ENCODE measurements around the gene GSX2. TPM values are rescaled to one million over a fixed set of nuclear protein-coding genes. Genes with fewer than 3 reads are reported as not detected.
A peak's percentile ranks its signal among the peaks of the same experiment; 100 is the strongest.
"Not testable (repeated sequence)": the region's sequence is repeated elsewhere in the genome, so short reads cannot be mapped to it uniquely, and the experiment has no call there.

Gene GSX2
- total and polyA plus RNA-seq, 8 donors = not detected

DNA sequence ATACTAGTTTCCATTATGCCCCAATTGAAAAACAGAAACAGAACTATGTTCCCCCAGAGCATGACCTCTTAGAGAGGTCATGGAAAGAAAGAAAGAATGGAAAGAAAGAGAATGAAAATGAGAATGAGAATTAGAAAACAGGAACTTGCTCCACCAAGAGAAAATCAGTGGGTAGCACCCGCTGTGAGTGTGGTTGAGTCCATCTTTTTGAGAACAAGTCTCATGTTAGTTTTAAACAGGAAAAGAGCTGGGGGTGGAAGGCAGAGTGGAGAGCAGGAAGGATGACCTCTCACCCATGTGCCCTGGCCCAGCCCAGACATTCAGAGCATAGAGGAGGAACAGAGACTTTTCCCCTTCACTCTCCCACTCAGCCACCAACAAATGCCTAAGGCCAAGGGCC is 4.9 kb downstream of the GSX2 start:
- FAIRE-seq = no peak
- WGBS, 2 donors = 92 to 96% methylated on average over 1 of the region's 1 CpG
- ATAC-seq = no peak

DNA sequence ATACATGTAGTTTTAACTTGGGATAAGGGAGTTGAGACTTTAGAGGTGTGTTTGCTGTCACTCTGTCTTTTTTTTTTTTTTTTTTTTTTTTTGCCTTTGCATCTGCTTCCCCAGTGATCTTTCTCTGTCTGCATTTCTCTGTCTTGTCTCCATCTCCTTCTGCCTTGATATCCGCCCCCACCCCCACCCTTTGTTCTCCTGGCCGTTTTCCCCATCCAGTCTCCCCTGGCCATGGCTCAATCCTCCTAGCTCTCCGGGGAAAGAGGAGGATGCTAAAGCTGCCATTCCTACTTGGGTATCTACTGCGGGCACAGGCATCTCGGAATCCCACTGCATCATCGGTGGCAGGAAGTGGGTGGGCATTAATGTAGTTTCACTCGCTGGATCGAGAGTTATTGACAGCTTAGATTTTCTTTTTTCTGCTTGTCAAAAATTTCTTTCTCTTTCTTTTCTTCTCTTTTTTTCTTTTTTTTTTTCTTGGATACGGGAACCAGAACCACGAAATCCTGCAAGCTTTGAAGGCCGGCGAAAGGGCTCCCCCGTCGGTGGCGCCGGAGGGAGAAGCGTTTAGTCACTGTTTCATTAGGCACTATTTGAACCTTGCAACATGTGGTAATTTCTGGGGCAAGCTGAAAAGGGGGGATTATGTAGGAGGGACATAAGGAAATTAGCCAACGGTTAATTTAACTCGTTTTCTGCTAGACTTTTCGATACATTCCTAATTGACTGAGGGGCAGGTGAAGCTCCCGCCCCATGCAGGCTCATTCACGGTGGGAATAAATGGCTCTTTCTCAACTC is 8.2 kb downstream of the GSX2 start:
- 25 to 28% methylated on average over 22 of the region's 22 CpGs for WGBS, 2 donors
- TF ChIP-seq, protein P1, sequence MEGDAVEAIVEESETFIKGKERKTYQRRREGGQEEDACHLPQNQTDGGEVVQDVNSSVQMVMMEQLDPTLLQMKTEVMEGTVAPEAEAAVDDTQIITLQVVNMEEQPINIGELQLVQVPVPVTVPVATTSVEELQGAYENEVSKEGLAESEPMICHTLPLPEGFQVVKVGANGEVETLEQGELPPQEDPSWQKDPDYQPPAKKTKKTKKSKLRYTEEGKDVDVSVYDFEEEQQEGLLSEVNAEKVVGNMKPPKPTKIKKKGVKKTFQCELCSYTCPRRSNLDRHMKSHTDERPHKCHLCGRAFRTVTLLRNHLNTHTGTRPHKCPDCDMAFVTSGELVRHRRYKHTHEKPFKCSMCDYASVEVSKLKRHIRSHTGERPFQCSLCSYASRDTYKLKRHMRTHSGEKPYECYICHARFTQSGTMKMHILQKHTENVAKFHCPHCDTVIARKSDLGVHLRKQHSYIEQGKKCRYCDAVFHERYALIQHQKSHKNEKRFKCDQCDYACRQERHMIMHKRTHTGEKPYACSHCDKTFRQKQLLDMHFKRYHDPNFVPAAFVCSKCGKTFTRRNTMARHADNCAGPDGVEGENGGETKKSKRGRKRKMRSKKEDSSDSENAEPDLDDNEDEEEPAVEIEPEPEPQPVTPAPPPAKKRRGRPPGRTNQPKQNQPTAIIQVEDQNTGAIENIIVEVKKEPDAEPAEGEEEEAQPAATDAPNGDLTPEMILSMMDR (IDR thresholded peaks at IDR 0.05) = no peak
- FAIRE-seq = no peak
- Histone ChIP-seq H3K9me3 (no peaks in the 10 kb centered on the region), H3K36me3 (no peaks in the 10 kb centered on the region), H3K27me3 (peaks cover 0 to 38% (median 16%) of the 10 kb centered on the region in 4 donors), H3K4me1 (no peaks in the 10 kb centered on the region), H3K27ac (no peak overlapping the region), H3K4me3 (no peak overlapping the region)
- intact Hi-C loops (cut with DNase I) = no loop called here
- ATAC-seq = no peak
- no peak for DNase-seq

More for the DNA sequence above, 4.9 kb downstream of the GSX2 start:
- TF ChIP-seq, protein P1 (IDR thresholded peaks at IDR 0.05) = no peak
- Histone ChIP-seq H3K4me1 (peaks cover 0 to 14% (median 7%) of the 10 kb centered on the region in 3 donors), H3K4me3 (no peak overlapping the region), H3K27ac (no peak overlapping the region), H3K9me3 (no peaks in the 10 kb centered on the region), H3K36me3 (no peaks in the 10 kb centered on the region), H3K27me3 (peaks cover 0 to 63% (median 15%) of the 10 kb centered on the region in 4 donors)
- intact Hi-C loops (cut with DNase I) = no loop called here
- DNase-seq = no peak

DNA sequence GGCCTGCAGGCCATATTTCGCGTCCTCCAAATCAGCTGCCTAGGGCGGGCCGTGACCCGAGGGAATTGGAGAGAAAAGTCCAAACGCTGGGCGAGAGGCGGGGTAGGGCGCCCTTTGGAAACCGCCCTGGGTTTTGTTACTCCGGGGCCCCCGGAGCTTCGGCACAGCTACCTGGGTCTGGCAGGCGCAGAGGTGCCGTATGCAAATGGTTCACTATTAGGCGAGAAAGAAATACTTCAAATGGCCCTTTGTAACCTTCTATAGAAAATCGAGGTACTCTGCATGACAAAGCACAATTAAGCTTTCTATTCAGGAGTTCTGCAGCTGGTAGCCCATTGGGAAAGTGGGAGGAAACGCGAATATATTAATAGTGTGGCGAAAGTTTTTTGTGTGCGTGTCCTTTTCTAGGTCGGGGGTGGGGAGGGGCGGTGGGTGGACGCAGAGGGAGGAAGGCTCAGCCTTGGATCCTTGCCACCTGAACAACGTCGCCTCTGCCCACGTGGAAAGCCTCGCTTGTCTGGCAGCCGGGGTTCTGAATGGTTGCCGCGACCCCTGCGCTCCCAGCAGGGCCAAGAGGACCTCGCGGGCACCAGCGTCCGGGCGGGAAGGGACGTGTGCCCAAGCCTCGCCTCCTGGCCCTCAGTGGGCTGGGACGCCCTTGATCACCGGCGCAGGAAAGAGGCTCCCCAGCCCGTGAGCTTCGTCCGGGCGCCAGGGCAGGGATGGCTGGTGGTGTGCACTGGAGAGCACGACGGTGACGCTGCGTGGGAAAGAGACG is 9.5 kb downstream of the GSX2 start:
- H3K36me3 ChIP-seq = no peaks in the 10 kb centered on the region
- TF ChIP-seq, protein P1 (IDR thresholded peaks at IDR 0.05) = no peak
- ATAC-seq = peak in 3 of 4 donors; percentile 32 to 43 (median 37)
- WGBS, 2 donors = 8 to 13% methylated on average over 50 to 51 of the region's 51 CpGs
- no peaks in the 10 kb centered on the region for H3K4me1 ChIP-seq
- FAIRE-seq = no peak
- H3K4me3 ChIP-seq = no peak overlapping the region
- H3K27me3 ChIP-seq = peaks cover 0 to 32% (median 12%) of the 10 kb centered on the region in 4 donors
- intact Hi-C loops (cut with DNase I) = no loop called here
- DNase-seq = peak in 1 of 6 donors; percentile 42
- no peak overlapping the region for H3K27ac ChIP-seq
- no peaks in the 10 kb centered on the region for H3K9me3 ChIP-seq

DNA sequence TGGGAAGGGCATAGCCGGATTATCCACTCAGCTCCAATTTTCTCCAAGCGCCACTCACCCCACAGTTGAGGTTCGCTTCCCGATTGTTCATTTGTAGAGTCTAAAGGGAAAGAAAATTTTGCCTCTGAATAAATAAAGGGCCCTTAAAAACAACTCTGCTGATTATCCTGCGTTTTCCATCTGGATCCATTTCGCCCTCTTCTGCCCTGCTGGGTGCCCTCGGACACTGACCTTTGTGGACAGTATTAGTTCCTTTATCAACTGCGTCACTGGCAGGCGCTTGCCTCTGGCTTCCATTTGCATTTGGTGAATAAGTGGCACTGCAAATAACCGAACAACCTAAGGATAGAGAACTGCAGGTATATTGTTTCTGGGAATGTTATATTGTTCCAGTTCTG is 10.1 kb downstream of the GSX2 start:
- H3K27ac ChIP-seq = no peak overlapping the region
- peaks cover 0 to 30% (median 12%) of the 10 kb centered on the region in 4 donors for H3K27me3 ChIP-seq
- TF ChIP-seq, protein P1 (IDR thresholded peaks at IDR 0.05) = no peak
- H3K9me3 ChIP-seq = no peaks in the 10 kb centered on the region
- H3K36me3 ChIP-seq = no peaks in the 10 kb centered on the region
- H3K4me3 ChIP-seq = no peak overlapping the region
- intact Hi-C loops (cut with DNase I) = no loop called here
- 19 to 27% methylated on average over 10 of the region's 10 CpGs for WGBS, 2 donors
- no peak for DNase-seq
- no peak for FAIRE-seq
- H3K4me1 ChIP-seq = no peaks in the 10 kb centered on the region
- ATAC-seq = no peak

DNA sequence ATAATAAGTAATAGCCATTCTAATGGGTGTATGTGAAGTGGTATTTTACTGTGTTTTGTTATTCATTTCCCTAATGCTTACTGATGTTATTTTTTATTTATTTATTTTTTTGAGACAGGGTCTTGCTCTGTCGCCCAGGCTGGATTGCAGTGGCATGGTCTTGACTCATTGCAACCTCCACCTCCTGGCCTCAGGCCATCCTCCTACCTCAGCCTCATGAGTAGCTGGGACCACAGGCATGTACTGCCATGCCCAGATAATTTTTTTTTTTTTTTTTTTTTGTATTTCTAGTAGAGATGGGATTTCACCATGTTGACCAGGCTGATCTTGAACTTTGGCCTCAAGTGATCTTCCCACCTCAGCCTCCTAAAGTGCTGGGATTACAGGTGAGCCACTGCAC is 13.2 kb downstream of the GSX2 start:
- H3K27me3 ChIP-seq = peaks cover 0 to 21% (median 11%) of the 10 kb centered on the region in 4 donors
- H3K36me3 ChIP-seq; FAIRE-seq; H3K9me3 ChIP-seq; DNase-seq; ATAC-seq; H3K4me1 ChIP-seq; intact Hi-C loops (cut with DNase I); H3K4me3 ChIP-seq; H3K27ac ChIP-seq: not testable (repeated sequence)
- WGBS, 2 donors = 81 to 95% methylated on average over 1 of the region's 1 CpG

DNA sequence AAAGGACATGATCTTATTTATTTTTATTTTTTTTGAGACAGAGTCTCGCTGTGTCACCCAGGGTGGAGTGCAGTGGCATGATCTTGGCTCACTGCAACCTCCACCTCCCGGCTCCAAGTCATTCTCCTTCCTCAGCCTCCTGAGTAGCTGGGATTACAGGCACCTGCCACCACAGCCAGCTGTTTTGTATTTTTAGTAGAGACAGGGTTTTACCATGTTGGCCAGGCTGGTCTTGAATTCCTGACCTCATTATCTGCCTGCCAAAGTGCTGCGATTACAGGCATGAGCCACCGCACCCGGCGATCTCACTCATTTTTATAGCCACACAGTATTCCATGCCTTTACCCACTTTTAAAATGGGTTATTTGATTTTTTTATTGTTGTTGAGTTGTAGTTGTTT is 16.3 kb downstream of the GSX2 start:
- ATAC-seq; H3K36me3 ChIP-seq; H3K4me1 ChIP-seq; H3K9me3 ChIP-seq; H3K27ac ChIP-seq; intact Hi-C loops (cut with DNase I); FAIRE-seq; H3K27me3 ChIP-seq; DNase-seq; H3K4me3 ChIP-seq: not testable (repeated sequence)
- whole genome bisulfite sequencing, 2 donors = 84 to 98% methylated on average over 6 of the region's 6 CpGs
